Liver (tissue), 3 donors: ENCODE data around the gene LYSET.

Experiments used
- RAD21 ChIP-seq, 2 donors: IDR thresholded peaks; 2 replicates each; pipeline ENCODE4 v1.6.1; 2016; ENCODE audit warnings: antibody characterized with exemption in 2 of 2, mild to moderate bottlenecking in 2 of 2
- TAF1 ChIP-seq: conservative IDR thresholded peaks from 2 replicates; pipeline ENCODE4 v1.6.1; 2016; ENCODE audit warnings: antibody characterized with exemption, mild to moderate bottlenecking
- TF ChIP-seq, protein P1 (sequence below): fragments of 150-350 bp; IDR thresholded peaks from 2 replicates; pipeline ENCODE4 v1.5.1; 2017; ENCODE audit warnings: improper control_type of control experiment, low read depth, low read length; ENCODE audit not compliant: missing input control
- TF ChIP-seq, protein P2 (sequence below): IDR thresholded peaks from 2 replicates; pipeline ENCODE4 v1.6.1; 2016; ENCODE audit warnings: antibody characterized with exemption, mild to moderate bottlenecking
- TF ChIP-seq, protein P3 (sequence below): IDR thresholded peaks from 2 replicates; pipeline ENCODE4 v1.6.1; 2016; ENCODE audit warnings: antibody characterized with exemption
- donor health status: healthy.
- donor health status: healthy.

DNA sequence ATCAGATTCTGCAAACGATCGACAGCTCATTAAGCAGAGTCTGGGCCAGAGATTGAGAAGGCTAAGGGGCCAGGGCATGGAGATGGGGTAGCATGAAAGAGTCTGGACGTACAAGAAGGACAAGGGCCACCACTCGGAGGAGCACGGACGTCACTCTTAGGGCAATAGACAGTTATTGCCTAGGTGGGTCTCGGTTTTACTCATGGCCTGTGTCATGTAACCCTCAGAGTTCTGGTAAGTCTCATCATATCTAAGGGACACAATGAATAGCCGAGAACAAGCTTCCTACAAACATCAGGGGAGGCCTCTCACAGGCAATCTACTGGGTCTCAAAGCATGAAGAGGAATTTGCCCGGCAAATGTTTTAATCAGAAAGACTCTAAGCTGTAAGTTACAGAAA is 39.0 kb upstream of the LYSET start:
- TF ChIP-seq, protein P1, sequence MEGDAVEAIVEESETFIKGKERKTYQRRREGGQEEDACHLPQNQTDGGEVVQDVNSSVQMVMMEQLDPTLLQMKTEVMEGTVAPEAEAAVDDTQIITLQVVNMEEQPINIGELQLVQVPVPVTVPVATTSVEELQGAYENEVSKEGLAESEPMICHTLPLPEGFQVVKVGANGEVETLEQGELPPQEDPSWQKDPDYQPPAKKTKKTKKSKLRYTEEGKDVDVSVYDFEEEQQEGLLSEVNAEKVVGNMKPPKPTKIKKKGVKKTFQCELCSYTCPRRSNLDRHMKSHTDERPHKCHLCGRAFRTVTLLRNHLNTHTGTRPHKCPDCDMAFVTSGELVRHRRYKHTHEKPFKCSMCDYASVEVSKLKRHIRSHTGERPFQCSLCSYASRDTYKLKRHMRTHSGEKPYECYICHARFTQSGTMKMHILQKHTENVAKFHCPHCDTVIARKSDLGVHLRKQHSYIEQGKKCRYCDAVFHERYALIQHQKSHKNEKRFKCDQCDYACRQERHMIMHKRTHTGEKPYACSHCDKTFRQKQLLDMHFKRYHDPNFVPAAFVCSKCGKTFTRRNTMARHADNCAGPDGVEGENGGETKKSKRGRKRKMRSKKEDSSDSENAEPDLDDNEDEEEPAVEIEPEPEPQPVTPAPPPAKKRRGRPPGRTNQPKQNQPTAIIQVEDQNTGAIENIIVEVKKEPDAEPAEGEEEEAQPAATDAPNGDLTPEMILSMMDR, result no peak
- TF ChIP-seq TAF1 (no peak), RAD21 (IDR thresholded peaks at IDR 0.05) (no peak)
- TF ChIP-seq, protein P2, sequence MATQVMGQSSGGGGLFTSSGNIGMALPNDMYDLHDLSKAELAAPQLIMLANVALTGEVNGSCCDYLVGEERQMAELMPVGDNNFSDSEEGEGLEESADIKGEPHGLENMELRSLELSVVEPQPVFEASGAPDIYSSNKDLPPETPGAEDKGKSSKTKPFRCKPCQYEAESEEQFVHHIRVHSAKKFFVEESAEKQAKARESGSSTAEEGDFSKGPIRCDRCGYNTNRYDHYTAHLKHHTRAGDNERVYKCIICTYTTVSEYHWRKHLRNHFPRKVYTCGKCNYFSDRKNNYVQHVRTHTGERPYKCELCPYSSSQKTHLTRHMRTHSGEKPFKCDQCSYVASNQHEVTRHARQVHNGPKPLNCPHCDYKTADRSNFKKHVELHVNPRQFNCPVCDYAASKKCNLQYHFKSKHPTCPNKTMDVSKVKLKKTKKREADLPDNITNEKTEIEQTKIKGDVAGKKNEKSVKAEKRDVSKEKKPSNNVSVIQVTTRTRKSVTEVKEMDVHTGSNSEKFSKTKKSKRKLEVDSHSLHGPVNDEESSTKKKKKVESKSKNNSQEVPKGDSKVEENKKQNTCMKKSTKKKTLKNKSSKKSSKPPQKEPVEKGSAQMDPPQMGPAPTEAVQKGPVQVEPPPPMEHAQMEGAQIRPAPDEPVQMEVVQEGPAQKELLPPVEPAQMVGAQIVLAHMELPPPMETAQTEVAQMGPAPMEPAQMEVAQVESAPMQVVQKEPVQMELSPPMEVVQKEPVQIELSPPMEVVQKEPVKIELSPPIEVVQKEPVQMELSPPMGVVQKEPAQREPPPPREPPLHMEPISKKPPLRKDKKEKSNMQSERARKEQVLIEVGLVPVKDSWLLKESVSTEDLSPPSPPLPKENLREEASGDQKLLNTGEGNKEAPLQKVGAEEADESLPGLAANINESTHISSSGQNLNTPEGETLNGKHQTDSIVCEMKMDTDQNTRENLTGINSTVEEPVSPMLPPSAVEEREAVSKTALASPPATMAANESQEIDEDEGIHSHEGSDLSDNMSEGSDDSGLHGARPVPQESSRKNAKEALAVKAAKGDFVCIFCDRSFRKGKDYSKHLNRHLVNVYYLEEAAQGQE, result no peak
- TF ChIP-seq, protein P3, sequence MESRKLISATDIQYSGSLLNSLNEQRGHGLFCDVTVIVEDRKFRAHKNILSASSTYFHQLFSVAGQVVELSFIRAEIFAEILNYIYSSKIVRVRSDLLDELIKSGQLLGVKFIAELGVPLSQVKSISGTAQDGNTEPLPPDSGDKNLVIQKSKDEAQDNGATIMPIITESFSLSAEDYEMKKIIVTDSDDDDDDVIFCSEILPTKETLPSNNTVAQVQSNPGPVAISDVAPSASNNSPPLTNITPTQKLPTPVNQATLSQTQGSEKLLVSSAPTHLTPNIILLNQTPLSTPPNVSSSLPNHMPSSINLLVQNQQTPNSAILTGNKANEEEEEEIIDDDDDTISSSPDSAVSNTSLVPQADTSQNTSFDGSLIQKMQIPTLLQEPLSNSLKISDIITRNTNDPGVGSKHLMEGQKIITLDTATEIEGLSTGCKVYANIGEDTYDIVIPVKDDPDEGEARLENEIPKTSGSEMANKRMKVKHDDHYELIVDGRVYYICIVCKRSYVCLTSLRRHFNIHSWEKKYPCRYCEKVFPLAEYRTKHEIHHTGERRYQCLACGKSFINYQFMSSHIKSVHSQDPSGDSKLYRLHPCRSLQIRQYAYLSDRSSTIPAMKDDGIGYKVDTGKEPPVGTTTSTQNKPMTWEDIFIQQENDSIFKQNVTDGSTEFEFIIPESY, result no peak
